HG03066 (cell line): ENCODE results near the gene CHAT.
A peak's percentile ranks its signal among the peaks of the same experiment; 100 is the strongest.

Experiments
- ATAC-seq: cut with Tn5 transposase; IDR thresholded peaks from one replicate; pipeline ENCODE4 v1.9.1; 2021; ENCODE audit warnings: low read depth; ENCODE audit not compliant: unreplicated experiment

Gene CHAT

DNA sequence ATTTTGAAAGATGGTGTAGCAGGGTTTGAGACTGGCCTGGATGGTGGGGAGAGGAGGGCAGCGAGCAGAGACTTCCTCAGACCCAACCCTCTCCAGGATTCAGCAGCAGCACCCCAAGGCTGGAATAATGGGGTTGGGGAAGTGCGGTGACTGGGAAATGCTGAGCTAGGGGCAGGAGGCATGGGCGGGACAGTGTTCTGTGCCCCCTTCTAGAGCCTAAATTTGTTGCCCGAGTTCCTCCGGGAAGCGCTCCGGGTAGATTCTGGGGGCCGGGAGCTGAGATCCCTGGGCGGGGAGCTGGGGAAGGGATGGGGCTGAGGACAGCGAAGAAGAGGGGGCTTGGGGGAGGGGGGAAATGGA is at the start of gene CHAT:
CHAT (plus strand) TSS at position 156 of the 360 bp plus-strand sequence; CDS start at position 309, 153 bp downstream.
- no peak for ATAC-seq

DNA sequence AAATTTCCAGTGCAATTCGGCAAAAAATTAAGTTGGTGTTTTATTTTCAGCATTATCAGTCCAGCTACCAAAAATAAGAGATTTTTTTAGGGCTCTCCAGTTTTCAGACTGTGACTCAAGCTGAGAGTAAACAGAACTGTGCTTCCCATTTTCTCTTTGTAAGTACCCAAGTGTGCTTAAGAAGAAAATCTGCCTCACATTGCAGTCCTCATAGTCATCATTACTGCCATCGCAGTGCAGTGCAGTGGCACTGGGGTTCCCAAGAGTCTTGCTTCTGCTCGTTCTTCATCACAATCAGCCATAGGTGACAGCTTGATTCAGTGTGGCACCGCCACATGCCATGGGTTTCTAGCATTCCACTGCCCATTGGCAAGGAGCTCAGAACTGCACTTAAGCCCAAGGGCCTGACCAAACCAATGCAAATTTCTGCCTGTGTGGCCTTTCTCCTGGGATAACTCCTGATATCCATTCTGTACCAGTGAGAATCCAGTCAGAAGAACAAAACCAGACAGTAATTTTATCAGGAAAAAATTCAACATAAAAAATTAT is 49.3 kb upstream of the CHAT start:
- no peak for ATAC-seq

DNA sequence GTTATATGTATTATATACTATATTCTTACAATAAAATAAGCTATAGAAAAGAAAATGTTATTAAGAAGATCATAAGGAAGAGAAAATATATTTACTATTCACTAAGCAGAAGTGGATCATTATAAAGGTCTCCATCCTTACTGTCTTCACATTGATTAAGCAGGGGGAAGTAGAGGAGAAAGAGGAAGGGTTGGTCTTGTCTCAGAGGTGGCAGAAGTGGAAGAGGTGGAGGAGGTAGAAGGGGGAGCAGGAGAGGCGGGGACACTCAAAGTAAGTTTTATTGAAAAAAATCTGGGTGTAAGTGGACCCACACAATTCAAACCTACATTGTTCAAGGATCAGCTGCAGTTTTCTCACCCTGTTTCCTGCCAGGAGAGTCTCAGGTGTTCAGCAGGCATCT is 46.0 kb upstream of the CHAT start:
- ATAC-seq = no peak

- no peak for ATAC-seq
These were observed 45.6 kb upstream of the CHAT start for GRCh38 chr10:49568235-49568634.

- ATAC-seq = no peak
These were observed 44.7 kb upstream of the CHAT start for GRCh38 chr10:49569031-49569631.

GRCh38 chr10:49571388-49571787 is 42.4 kb upstream of the CHAT start:
- ATAC-seq = no peak

- no peak for ATAC-seq
These were observed 41.2 kb upstream of the CHAT start for GRCh38 chr10:49572594-49573114.

DNA sequence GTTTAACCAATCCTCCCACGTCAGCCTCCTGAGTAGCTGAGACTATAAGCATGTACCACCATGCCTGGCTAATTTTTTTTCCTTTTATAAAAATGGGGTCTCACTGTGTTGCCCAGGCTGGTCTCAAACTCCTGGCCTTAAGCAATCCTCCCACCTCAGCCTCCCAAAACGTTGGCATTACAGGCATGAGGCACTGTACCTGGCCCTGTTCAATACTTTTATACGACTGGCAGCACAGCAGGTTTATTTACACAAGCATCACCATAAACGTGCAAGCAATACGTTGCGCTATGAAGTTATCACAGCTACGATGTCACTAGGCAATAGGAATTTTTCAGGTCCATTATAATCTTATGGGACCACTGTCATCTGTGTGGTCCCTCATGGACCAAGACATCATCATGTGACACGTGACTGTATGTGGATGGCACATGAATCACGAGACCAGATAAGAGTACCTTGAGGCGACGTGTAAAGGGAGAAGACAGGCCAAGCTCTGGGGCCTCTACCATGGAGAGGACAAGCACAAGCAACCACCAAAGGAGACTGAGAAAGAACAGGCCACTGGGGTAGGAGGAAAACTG is 38.3 kb upstream of the CHAT start:
- ATAC-seq = no peak

GRCh38 chr10:49577182-49577925 is 36.5 kb upstream of the CHAT start:
- ATAC-seq = no peak

DNA sequence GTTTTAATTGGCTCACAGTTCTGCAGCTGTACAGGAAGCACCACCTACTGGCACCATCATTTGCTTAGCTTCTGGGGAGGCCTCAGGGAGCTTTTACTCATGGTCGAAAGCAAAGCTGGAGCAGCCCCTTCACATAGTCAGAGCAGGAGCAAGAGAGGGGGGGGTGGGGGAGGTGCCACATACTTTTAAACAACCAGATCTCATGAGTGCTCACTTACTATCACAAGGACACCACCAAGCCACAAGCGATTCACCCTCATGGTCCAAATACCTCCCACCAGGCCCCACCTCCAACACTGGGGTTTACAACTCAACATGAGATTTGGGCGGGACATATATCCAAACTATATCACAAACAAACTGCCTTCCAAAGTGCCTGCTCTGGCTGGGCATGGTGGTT is 35.4 kb upstream of the CHAT start:
- ATAC-seq = no peak

GRCh38 chr10:49579621-49580020 is 34.2 kb upstream of the CHAT start:
- ATAC-seq = no peak

- ATAC-seq = no peak
These were observed 28.4 kb upstream of the CHAT start for GRCh38 chr10:49585387-49585786.

DNA sequence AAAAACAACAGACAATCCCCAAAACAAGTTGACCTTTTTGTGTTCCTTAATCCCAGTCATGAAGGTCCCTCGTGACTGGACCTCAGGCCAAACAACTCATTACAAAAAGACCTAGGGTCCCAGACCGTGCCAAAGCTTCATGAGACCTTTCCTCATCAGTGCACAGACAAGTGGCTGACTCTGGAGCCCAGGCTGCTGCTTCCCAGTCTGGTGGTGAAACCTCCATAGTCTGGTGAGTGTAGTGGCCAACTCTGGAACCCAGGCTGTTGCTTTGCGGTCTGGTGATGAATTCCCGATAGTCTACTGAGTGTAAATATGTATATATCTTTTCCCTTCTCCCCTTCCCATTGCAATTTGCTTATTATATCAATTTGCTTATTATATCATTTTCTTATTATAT is 25.9 kb upstream of the CHAT start:
- ATAC-seq = no peak

DNA sequence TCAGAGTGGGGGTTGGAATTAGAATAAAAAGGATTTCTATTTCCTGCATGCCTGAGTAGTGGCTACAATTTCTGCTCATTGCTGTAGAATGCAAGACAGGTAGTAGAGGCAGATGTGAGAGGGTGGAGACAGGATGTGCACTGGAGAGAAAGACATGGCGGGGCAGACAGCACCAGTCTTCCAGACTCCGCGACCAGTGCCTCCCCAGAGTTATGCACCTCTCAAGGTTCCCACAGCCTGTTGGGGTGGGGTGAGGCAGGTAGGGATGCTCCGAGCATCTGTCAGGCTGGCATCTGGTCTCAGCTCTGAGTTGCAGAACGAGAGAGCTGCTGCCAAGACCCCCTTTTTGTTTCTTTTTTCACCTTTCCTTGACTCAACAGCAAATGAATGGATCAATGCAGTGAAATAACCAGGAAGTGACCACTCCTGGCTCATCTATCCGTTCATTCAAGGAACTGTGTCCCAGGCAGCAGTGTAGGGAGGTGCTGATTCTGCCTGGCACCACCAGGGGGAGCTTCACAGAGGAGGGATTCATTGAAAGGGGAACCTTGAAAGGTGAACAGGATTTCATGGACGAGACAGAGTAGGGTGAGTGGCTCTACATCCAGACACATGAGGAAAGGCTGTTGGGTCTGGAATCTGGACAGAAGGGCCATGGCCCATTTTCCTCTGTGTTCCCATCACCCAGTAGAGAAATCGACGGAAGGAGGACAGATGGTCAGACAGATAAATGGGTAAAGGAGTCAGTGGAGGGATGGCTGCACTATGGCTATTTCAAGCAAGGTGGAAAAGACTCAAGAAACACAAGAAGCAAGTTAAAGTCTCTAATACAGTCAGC is 20.9 kb upstream of the CHAT start:
- ATAC-seq = peak; percentile 67

DNA sequence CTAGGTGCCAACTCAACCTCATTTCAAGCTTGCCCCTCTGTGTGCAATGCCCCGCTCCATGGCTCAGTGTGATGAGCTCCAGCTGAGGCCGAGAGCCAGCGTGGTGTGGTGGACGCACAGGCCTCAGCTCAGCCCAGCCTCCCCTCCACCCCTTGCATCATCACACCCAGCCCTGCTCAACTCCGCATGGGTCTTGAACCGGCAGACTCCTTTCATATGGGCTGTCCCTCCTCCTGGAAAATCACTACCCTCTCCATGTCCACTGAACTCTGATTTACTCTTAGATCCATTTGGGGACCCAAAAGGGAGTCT is 20.3 kb upstream of the CHAT start:
- ATAC-seq = no peak

GRCh38 chr10:49593998-49594397 is 19.8 kb upstream of the CHAT start:
- no peak for ATAC-seq

DNA sequence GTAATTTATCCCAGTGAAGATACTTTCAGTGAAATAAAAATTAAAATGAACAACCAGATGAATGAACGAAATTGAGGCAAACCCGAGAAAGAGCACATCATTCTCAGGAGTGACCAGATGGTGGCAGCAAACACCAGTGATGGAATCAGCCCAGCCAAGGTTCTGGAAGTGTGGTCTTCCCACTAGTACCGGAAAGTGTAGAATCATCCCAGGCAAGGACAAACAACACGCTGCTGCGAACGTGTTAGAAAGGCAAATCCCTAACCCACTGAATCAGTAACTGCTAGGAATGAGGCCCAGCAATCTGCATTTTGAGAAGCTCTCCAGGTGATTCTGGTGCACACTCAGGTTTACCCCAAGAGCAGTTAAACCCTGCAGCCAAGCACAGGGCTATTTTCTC is 19.2 kb upstream of the CHAT start:
- ATAC-seq = no peak

DNA sequence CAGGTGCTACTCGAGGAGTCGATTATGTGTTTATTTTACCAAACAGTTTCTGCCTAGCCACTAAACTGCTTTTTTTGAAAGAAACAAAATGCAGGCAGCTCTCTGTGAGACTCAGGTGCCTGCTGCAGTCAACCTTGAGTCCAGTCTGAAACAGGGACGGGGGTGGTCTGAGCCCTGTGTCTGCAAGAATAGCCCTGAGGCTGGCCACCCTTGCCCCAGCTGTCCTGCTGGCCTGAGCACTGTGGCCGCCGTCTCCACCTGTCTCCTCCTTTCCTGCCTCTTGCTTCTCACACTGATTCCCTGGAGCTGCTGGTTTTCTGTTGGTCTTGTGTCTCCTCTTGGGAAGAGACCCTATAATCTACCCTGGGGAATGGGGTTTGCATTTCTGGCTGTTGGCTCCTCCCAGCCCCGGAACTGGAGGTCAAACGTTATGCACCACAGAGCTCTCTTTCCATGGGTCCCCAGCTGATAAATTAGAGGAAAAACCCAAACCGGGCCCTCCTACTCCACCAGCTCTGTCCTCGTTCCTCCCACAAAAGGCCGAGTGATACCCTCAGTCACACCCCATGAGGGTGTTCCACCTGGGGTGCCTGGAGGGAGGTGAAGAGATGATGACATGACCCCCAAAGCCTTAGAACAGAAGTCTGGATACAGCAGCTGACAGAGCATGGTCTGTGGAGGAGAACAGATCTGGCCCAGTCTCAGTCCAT is 18.7 kb upstream of the CHAT start:
- ATAC-seq = no peak

GRCh38 chr10:49595713-49596492 is 17.9 kb upstream of the CHAT start:
- ATAC-seq = no peak

GRCh38 chr10:49596493-49596809 is 17.4 kb upstream of the CHAT start:
- no peak for ATAC-seq
